Epithelial cell of prostate (primary cell): ENCODE results near the gene TRIM56.
A peak's percentile ranks its signal among the peaks of the same experiment; 100 is the strongest.
"Not testable (repeated sequence)": the region's sequence is repeated elsewhere in the genome, so short reads cannot be mapped to it uniquely, and the experiment has no call there.

Experiments used
- DNase-seq: peaks from one replicate; pipeline ENCODE4 v3.0.0-alpha.2; 2011; ENCODE audit warnings: low read depth, low spot score
- H3K27ac ChIP-seq: fragments of 450-650 bp; 2 replicates; pipeline ENCODE4 v1.5.1; 2017; ENCODE audit warnings: mild to moderate bottlenecking

Gene TRIM56

DNA sequence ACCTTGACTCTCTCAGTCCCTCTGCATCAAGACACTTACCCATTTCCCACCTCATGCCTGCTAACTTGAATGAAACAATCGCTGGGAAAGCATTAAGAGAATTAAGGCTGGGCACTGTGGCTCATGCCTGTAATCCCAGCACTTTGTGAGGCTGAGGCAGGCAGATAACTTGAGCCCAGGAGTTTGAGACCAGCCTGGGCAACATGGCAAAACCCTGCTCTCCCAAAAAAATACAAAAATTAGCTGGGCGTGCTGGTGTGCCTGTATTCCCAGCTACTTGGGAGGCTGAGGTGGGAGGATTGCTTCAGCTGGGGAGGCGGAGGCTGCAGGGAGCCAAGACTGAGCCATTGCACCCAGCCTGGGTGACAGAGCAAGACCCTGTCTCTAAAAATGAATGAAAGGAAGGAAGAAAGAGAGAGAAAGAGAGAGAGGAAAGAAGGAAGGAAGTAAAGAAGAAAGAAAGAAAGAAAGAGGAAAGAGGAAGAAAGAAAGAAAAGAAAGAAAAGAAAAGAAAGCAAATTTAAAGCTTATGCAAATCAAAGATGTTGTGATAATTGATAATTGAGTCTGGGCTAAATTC is 42.3 kb downstream of the TRIM56 start:
- no peak for DNase-seq
- H3K27ac ChIP-seq, result peak overlapping the region; percentile 81

DNA sequence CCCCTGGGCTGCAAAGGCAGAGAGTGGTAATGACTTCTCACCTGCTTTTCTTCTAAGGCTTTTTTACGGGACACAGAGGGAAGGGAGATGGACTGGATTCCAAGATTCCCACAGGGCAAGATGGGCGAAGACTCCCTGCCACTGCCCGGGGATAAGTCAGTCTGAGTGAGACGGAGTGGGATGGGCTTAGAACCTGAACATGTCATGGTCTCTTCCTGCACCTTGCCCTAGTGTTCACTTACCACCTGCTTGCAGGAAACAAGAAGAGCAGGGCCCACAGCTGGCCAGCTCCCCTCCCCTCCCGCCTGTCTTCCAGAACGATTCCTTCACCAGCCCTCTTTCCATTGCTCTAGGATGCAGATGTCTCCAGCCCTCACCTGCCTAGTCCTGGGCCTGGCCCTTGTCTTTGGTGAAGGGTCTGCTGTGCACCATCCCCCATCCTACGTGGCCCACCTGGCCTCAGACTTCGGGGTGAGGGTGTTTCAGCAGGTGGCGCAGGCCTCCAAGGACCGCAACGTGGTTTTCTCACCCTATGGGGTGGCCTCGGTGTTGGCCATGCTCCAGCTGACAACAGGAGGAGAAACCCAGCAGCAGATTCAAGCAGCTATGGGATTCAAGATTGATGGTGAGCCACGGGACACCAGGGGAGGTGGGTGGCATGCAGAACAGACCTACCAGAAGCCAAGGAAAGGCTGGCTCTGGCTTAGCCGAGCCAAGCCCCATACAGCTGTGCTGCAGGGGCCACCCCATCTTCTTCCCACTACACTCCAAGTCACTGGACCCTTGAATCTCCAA is 43.0 kb downstream of the TRIM56 start:
- peak overlapping the region; percentile 81 for H3K27ac ChIP-seq
- DNase-seq, result no peak

DNA sequence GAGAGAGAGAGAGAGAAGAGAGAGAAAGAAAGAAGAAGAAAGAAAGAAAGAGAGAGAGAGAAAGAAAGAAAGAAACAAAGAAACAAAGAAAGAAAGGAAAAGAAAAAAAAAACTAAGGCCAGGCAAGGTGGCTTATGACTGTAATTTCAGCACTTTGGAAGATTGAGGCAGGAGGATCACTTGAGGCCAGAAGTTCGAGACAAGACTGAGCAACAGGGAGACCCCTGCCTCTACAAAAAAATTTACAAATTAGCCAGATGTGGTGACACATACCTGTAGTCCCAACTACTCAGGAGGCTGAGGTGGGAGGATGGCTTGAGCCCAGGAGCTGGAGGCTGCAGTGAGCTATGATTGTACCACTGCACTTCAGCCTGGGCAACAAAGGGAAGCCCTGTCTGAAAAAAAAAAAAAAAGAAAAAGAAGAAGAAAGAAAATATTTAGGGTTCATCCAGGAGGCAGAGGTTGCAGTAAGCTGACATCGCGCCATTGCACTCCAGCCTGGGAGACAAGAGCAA is 44.4 kb downstream of the TRIM56 start:
- H3K27ac ChIP-seq, result peak overlapping the region; percentile 81
- no peak for DNase-seq

DNA sequence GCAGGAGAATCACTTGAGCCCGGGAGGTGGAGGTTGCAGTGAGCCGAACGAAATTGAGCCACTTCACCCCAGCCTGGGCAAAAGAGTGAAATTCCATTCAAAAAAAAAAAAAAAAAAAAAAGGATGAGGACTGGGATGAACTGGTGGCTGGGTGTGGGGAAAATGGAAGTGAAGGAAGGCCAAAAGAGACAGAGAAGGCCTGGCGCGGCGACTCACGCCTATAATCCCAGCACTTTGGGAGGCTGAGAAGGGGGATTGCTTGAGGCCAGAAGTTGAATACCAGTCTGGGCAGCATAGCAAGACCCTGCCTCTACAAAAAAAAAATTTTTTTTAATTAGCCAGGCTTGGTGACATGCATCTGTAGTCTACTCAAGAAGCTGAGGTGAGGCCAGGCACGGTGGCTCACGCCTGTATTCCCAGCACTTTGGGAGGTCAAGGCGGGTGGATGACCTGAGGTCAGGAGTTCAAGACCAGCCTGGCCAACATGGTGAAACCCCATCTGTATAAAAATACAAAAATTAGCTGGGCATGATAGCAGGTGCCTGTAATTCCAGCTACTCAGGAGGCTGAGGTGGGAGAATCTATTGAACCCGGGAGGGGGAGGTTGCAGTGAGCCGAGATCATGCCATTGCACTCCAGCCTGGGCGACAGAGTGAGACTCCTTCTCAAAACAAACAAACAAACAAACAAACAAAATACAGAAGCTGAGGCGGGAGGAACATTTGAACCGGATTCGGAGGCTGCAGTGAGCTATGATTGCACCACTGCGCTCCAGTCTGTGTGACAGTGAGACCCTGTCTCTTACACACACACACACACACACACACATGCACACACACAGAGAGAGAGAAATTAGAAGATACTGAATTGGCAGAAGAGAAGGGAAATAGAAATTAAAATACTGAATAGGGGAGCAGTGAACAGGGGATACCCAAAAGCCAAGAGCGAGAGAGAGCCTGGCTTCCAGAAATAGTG is 47.6 kb downstream of the TRIM56 start:
- peak overlapping the region; percentile 92 for H3K27ac ChIP-seq
- not testable (repeated sequence) for DNase-seq

DNA sequence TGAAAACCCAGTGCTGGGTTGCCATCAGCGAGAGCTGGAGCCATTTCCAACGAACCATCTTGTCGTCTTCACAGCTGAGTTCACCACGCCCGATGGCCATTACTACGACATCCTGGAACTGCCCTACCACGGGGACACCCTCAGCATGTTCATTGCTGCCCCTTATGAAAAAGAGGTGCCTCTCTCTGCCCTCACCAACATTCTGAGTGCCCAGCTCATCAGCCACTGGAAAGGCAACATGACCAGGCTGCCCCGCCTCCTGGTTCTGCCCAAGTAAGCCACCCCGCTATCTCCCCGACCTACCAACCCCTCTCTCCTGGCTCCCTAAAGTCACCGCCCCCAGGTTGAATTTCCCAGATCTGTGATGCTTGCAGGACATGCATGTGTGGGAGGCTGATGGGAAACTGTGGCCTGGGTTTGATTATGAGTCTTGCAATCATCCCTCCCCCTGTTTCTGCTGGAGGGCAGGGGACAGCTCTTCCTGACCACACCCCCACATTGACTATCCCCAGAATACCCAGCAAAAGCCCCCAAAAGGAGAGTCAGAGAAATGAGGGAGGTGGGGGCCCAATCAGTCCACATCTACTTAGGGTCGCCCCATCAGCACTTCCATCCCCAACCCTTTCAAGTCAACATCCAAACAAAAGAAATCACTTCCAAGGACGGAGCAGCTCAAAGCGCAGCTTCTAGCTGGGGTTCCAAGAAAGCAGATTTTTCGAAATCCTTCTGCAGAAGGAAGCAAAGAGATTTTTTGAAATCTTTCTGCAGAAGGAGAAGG is 48.5 kb downstream of the TRIM56 start:
- H3K27ac ChIP-seq, result peak overlapping the region; percentile 92
- DNase-seq, result no peak

DNA sequence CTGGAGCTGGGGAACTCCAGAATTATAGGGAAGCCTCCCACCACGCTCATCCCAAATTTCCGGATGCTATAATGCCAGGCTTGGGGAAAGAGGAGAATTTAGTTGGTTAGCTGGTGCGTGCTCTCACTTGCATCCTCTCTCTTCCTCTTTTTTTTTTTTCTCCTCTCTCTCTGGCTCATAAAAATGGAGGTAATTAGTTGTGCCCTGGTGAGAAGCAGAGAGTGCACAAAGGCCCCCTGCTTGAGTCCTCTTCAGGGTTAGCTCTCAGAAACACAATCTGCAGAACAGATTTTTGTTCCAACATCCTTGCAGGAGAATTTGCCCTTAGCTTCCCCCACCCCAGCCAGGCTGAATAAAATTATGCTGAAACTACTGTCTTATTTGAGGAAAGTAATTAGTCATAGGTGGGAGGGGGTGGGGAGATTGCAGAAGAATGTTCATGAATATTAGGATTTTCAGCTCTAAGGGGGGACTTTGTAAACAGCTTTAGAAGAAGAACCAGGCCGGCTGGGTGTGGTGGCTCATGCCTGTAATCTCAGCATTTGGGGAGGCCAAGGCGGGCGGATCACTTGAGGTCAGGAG is 49.2 kb downstream of the TRIM56 start:
- DNase-seq, result no peak
- H3K27ac ChIP-seq, result peak overlapping the region; percentile 92

DNA sequence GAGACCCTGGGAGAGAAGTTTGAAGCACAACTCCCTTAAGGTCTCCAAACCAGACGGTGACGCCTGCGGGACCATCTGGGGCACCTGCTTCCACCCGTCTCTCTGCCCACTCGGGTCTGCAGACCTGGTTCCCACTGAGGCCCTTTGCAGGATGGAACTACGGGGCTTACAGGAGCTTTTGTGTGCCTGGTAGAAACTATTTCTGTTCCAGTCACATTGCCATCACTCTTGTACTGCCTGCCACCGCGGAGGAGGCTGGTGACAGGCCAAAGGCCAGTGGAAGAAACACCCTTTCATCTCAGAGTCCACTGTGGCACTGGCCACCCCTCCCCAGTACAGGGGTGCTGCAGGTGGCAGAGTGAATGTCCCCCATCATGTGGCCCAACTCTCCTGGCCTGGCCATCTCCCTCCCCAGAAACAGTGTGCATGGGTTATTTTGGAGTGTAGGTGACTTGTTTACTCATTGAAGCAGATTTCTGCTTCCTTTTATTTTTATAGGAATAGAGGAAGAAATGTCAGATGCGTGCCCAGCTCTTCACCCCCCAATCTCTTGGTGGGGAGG is 52.5 kb downstream of the TRIM56 start:
- H3K27ac ChIP-seq, result peak overlapping the region; percentile 92
- no peak for DNase-seq

DNA sequence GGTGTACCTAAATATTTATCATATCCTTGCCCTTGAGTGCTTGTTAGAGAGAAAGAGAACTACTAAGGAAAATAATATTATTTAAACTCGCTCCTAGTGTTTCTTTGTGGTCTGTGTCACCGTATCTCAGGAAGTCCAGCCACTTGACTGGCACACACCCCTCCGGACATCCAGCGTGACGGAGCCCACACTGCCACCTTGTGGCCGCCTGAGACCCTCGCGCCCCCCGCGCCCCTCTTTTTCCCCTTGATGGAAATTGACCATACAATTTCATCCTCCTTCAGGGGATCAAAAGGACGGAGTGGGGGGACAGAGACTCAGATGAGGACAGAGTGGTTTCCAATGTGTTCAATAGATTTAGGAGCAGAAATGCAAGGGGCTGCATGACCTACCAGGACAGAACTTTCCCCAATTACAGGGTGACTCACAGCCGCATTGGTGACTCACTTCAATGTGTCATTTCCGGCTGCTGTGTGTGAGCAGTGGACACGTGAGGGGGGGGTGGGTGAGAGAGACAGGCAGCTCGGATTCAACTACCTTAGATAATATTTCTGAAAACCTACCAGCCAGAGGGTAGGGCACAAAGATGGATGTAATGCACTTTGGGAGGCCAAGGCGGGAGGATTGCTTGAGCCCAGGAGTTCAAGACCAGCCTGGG is 53.1 kb downstream of the TRIM56 start:
- H3K27ac ChIP-seq, result peak overlapping the region; percentile 92
- peak; percentile 86 for DNase-seq

DNA sequence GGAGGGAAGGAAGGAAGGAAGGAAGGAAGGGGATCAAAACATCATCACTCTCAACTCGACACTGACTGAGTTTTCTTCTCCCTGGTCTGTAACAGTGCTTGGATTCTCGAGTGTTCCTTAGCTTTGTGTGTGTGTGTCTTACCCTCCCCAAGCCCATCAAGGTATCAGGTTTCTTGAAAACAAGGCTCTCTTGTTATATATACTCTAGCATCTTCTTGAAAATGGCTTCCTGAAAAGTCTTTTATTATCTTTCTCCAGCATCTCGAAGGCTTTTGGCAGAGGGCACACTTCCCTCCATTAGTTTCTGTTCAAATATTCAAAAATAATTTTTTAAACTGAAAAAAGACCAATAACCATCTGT is 55.0 kb downstream of the TRIM56 start:
- no peak for DNase-seq
- H3K27ac ChIP-seq, result peak overlapping the region; percentile 92

DNA sequence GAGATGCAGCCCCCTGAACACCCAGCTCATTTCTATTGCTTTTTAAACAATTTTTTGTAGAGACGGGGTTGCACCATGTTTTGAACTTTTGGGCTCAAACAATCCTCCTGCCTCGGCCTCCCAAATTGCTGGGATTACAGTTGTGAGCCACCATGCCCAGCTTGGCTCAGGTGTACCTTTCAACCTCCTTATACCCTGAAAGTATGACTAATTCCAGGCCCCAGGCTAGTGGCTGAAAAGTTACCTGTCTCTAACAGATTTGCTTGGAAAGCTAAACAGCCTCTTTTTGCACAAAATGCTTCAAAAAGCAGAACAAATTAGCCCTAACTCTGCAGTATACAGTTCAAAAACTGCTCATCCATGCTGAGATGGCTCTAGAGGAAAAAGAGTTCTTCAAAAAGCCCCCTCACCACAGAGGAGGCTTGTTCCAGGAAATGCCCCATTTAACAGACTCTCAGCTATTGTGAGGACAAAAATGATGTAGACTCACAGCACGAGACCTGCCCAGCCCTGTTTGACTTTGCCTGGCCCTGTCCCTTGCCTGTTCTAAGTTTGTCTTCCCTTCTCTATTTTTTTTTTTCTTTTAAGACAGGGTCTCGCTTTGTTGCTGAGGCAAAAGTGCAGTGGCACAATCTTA is 55.6 kb downstream of the TRIM56 start:
- DNase-seq, result no peak
- peak overlapping the region; percentile 92 for H3K27ac ChIP-seq
